ENCODE measurements around the gene ARFGAP1. TPM values are rescaled to one million over a fixed set of nuclear protein-coding genes. Genes with fewer than 3 reads are reported as not detected.

The ARFGAP1 gene
- total RNA-seq, 3 donors from 2014 or later (not counting 1 experiment from before 2014, with no cell fraction given): 118 to 138 (median 127) TPM

GRCh38 chr20:63258781-63259180 lies 13.8 kb upstream of the ARFGAP1 start:
- no peak for ATAC-seq
- intact Hi-C loops (cut with micrococcal nuclease): no loop called here
- no peak for DNase-seq
- Mint-ChIP-seq H3K9me3 (no peaks in the 10 kb centered on the region), H3K27me3 (ENCODE audit: low read depth in 2 of 2) (peaks cover 25 to 29% of the 10 kb centered on the region in 2 donors), H3K4me1 (peaks cover 0 to 6% of the 10 kb centered on the region in 2 donors), H3K36me3 (no peaks in the 10 kb centered on the region), H3K4me3 (no peak overlapping the region), H3K27ac (no peak overlapping the region)
- Histone ChIP-seq H3K4me1 (ENCODE audit: control insufficient read depth, insufficient read depth, low read length) (peaks cover 7% of the 10 kb centered on the region), H3K36me3 (ENCODE audit: control insufficient read depth, insufficient read depth, low read length) (no peaks in the 10 kb centered on the region), H3K27ac (ENCODE audit: low read length) (no peak overlapping the region), H3K9me3 (ENCODE audit: control insufficient read depth, insufficient read depth, low read length) (no peaks in the 10 kb centered on the region), H3K27me3 (ENCODE audit: control insufficient read depth, insufficient read depth, low read length) (peaks cover 9% of the 10 kb centered on the region), H3K4me3 (ENCODE audit: low read length) (no peak overlapping the region)
- 60% methylated on average over 8 of the region's 8 CpGs for WGBS (ENCODE audit: insufficient coverage)
- TF ChIP-seq CTCF (IDR thresholded peaks at IDR 0.05): no peak

GRCh38 chr20:63259734-63260460 lies 12.7 kb upstream of the ARFGAP1 start:
- H3K36me3 ChIP-seq (ENCODE audit: control insufficient read depth, insufficient read depth, low read length): no peaks in the 10 kb centered on the region
- TF ChIP-seq CTCF (IDR thresholded peaks at IDR 0.05): no peak
- DNase-seq: no peak
- H3K4me3 ChIP-seq (ENCODE audit: low read length): no peak overlapping the region
- H3K27ac ChIP-seq (ENCODE audit: low read length): no peak overlapping the region
- Mint-ChIP-seq H3K36me3 (no peaks in the 10 kb centered on the region), H3K9me3 (no peaks in the 10 kb centered on the region), H3K27me3 (ENCODE audit: low read depth in 2 of 2) (peaks cover 26 to 36% of the 10 kb centered on the region in 2 donors), H3K4me3 (no peak overlapping the region), H3K4me1 (peaks cover 0 to 6% of the 10 kb centered on the region in 2 donors), H3K27ac (no peak overlapping the region)
- ATAC-seq: no peak
- intact Hi-C loops (cut with micrococcal nuclease): no loop called here
- no peaks in the 10 kb centered on the region for H3K9me3 ChIP-seq (ENCODE audit: control insufficient read depth, insufficient read depth, low read length)
- H3K4me1 ChIP-seq (ENCODE audit: control insufficient read depth, insufficient read depth, low read length): peaks cover 7% of the 10 kb centered on the region
- 74% methylated on average over 25 of the region's 25 CpGs for WGBS (ENCODE audit: insufficient coverage)
- H3K27me3 ChIP-seq (ENCODE audit: control insufficient read depth, insufficient read depth, low read length): peaks cover 6% of the 10 kb centered on the region

- Mint-ChIP-seq H3K9me3 (no peaks in the 10 kb centered on the region), H3K4me3 (no peak overlapping the region), H3K4me1 (peaks cover 0 to 6% of the 10 kb centered on the region in 2 donors), H3K27me3 (ENCODE audit: low read depth in 2 of 2) (peaks cover 23 to 29% of the 10 kb centered on the region in 2 donors), H3K36me3 (no peaks in the 10 kb centered on the region), H3K27ac (no peak overlapping the region)
- intact Hi-C loops (cut with micrococcal nuclease): no loop called here
- no peaks in the 10 kb centered on the region for H3K9me3 ChIP-seq (ENCODE audit: control insufficient read depth, insufficient read depth, low read length)
- no peak for ATAC-seq
- no peak overlapping the region for H3K4me3 ChIP-seq (ENCODE audit: low read length)
- H3K36me3 ChIP-seq (ENCODE audit: control insufficient read depth, insufficient read depth, low read length): no peaks in the 10 kb centered on the region
- H3K4me1 ChIP-seq (ENCODE audit: control insufficient read depth, insufficient read depth, low read length): peaks cover 7% of the 10 kb centered on the region
- TF ChIP-seq CTCF (IDR thresholded peaks at IDR 0.05): no peak
- WGBS (ENCODE audit: insufficient coverage): 90% methylated on average over 15 of the region's 15 CpGs
- no peak for DNase-seq
- no peaks in the 10 kb centered on the region for H3K27me3 ChIP-seq (ENCODE audit: control insufficient read depth, insufficient read depth, low read length)
- no peak overlapping the region for H3K27ac ChIP-seq (ENCODE audit: low read length)
These were observed 12.1 kb upstream of the ARFGAP1 start for GRCh38 chr20:63260521-63260920.
